Effector CD4-positive, alpha-beta T cell (primary cell): ENCODE data around the gene FLOT2.
"Not testable (repeated sequence)": the region's sequence is repeated elsewhere in the genome, so short reads cannot be mapped to it uniquely, and the experiment has no call there.

Experiments
- DNase-seq: peaks from one replicate; pipeline ENCODE4 v3.0.0-alpha.2; 2020

FLOT2 gene

DNA sequence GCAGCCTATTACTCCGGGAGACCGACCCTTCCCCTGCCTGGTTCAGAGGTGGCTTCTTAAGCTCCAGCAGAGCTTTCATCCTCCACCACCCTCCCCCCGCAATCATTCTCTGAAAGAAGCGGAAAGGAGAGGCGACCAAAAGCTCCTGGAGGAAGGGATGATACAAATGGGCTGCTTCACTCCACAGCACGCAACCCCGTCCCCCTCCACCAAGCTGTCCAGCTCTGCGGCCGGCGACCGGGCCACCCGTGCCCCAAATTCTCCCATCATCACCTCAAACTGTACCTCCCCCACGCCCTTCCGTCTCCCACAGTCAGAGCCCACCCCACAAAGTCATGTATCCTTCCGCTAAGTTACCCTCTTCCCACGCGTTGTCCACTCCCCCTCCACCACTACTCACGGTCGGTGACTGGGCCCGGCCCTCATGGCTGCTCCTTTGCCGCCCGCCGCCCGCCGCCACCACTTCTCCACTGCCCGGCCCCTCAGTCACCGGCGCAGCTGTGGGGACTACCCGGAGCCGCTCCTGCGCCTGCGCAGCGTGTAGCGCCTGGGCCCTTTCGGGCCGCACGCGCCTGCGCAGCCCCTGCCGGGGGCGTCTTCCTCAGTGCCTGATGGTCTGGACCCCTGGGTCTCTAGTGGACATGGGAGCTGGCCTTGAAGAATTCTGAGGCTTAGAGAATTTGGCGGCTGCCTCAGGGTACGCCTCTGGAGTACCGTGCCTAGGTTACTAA is 55.1 kb downstream of the FLOT2 start, which contains the start of gene FAM222B:
TSS of gene FAM222B (minus strand) at position 509 of the 731 bp plus-strand sequence. CDS start 76,123 bp downstream, outside the sequence.
- DNase-seq: peak; percentile 77

DNA sequence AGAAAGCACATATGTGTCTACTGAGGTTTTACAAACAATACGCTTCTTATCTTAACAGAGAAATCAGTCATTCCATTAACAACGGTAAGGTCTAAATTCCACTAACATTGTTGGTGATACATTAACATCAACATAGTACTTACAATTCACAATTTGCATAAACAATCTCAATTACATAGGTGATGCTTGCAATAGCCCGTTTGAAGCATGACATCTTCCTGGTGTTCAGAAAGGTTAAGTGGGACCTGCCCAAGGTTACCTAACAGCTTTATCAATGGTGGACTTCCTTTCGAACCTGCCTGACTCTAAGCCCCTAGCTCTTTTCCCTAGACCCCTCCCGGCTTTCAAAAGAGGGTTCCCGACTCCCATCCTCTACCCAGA is 55.6 kb downstream of the FLOT2 start:
- DNase-seq: no peak

DNA sequence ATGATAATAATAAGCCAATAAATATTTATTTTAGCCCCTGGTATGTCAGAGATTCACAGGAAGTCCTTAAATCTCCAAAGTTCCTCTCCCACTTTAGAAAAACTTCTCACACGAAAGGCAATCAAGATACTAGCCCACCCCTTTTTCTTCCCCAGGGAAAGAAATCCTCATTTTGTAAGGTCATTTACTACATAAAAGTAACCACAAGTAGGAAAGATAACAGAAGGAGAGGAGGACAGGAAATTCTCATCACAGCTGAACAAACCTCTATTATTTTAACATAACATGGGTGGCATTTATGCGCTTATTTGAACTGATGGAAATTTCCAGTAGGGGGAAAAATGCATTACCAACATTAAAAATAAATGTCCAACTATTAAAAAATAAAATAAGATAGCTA is 58.3 kb downstream of the FLOT2 start:
- DNase-seq: no peak

DNA sequence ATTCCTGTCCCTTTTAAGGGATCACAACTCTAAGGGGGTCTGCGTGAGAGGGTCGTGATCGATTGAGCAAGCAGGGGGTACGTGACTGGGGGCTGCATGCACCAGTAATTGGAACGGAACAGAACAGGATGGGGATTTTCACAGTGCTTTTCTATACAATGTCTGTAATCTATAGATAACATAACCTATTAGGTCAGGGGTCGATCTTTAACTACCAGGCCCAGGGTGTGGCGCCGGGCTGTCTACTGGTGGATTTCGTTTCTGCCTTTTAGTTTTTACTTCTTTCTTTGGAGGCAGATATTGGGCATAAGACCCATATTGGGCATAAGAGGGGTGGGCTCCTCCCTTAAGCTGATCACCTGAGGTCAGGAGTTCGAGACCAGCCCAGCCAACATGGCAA is 61.0 kb downstream of the FLOT2 start:
- DNase-seq: not testable (repeated sequence)

DNA sequence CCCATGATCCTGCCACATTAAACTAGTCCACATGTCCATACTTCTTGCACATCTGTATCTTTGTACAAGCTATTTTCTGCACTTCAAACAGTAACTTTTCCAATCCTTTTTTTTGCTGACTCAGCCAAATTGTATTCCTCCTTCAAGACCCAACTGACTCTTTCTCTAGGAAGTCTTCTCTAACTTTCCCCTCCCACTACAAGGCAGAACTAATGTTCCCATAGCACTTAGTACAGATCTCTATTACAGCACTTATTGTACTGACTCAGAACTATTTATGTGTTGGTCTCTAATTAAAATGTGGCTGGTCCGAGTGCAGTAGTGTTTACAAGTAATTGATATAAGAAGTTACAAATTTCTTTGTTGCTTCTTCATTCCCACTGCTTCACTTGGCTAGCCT is 63.1 kb downstream of the FLOT2 start:
- DNase-seq: no peak
